Kidney (tissue), 14 donors: Measurements from ENCODE around the gene AKT1. TPM values are rescaled to one million over a fixed set of nuclear protein-coding genes. Genes with fewer than 3 reads are reported as not detected.

ENCODE experiments used
- DNase-seq, 5 donors: peaks; one replicate each; pipeline ENCODE4 v3.0.0-alpha.2; 2013 to 2020
- FAIRE-seq: peaks from 2 replicates; lab custom pipeline; 2012; peaks lifted over from hg19 to GRCh38; lab: Jason Lieb, UNC
- H3K27ac ChIP-seq, 2 donors: one replicate each; pipeline ENCODE4 v1.7.0; 2013; ENCODE audit warnings: low read depth in 2 of 2, low read length in 2 of 2, inconsistent platforms in 1 of 2
- H3K27me3 ChIP-seq: one replicate; pipeline ENCODE4 v1.7.1; 2013; ENCODE audit warnings: low read length, inconsistent platforms; ENCODE audit not compliant: control insufficient read depth, insufficient read depth
- H3K36me3 ChIP-seq, 3 donors: one replicate each; pipeline versions ENCODE4 v1.7.0 to v1.7.1; 2013; ENCODE audit warnings: low read length in 3 of 3, control low read depth in 1 of 3, inconsistent platforms in 1 of 3; ENCODE audit not compliant: insufficient read depth in 3 of 3, control insufficient read depth in 2 of 3
- H3K4me1 ChIP-seq, 3 donors: one replicate each; pipeline versions ENCODE4 v1.7.0 to v1.7.1; 2013; ENCODE audit warnings: low read length in 3 of 3, inconsistent platforms in 1 of 3, low read depth in 1 of 3; ENCODE audit not compliant: control insufficient read depth in 2 of 3, insufficient read depth in 2 of 3
- H3K4me3 ChIP-seq, 3 donors: one replicate each; pipeline versions ENCODE4 v1.7.0 to v1.8.1; 2013; ENCODE audit warnings: low read length in 3 of 3, control low read depth in 1 of 3, inconsistent platforms in 1 of 3
- H3K9ac ChIP-seq, 3 donors: one replicate each; pipeline versions ENCODE4 v1.7.0 to v1.7.1; 2013; ENCODE audit warnings: low read length in 3 of 3, control low read depth in 1 of 3, inconsistent platforms in 1 of 3
- H3K9me3 ChIP-seq, 3 donors: one replicate each; pipeline versions ENCODE4 v1.7.0 to v1.7.1; 2013; ENCODE audit warnings: low read length in 3 of 3, control low read depth in 1 of 3, inconsistent platforms in 1 of 3; ENCODE audit not compliant: control insufficient read depth in 2 of 3, insufficient read depth in 1 of 3
- CTCF ChIP-seq: IDR thresholded peaks from 3 replicates; pipeline ENCODE4 v1.5.1; 2012; ENCODE audit warnings: mild to moderate bottlenecking, moderate library complexity, borderline replicate concordance; ENCODE audit not compliant: insufficient read depth; ENCODE audit errors: extremely low read depth
- intact Hi-C: fragments of 100-400 bp; cut with DNase I; formaldehyde crosslinking; loops from one replicate; pipeline ENCODE4 v1.11.1; 2022
- polyA plus RNA-seq: library from polyadenylated mRNA; stranded (reverse); fragments of 350-450 nt; fragmentation: Illumina TruSeq; extraction: RNeasy Lipid Tissue Mini Kit (QIAGEN cat#74804); gene quantifications from one replicate; pipeline ENCODE4 v1.2.3, GENCODE V29; 2014; ENCODE audit warnings: low read depth, low replicate concordance; ENCODE audit not compliant: insufficient read depth
- total RNA-seq: library from RNA; stranded (reverse); fragmentation: NEBNext Ultra II Directional; extraction: Animal tissue kit (Norgen Biotek cat#: 25700); gene quantifications from one replicate; pipeline ENCODE4 v1.2.1, GENCODE V29; 2021
- donor health status: control.
- donor health status: control.
- donor health status: control.
- donor health status: control.
- donor health status: control.
- donor health status: DM: yes; HTN: yes; CAD: no.
- donor health status: Normal renal cell carcinoma (clear cell type).

Gene AKT1
- total and polyA plus RNA-seq, 2 donors from 2014 or later: 70.6 to 125 TPM

DNA sequence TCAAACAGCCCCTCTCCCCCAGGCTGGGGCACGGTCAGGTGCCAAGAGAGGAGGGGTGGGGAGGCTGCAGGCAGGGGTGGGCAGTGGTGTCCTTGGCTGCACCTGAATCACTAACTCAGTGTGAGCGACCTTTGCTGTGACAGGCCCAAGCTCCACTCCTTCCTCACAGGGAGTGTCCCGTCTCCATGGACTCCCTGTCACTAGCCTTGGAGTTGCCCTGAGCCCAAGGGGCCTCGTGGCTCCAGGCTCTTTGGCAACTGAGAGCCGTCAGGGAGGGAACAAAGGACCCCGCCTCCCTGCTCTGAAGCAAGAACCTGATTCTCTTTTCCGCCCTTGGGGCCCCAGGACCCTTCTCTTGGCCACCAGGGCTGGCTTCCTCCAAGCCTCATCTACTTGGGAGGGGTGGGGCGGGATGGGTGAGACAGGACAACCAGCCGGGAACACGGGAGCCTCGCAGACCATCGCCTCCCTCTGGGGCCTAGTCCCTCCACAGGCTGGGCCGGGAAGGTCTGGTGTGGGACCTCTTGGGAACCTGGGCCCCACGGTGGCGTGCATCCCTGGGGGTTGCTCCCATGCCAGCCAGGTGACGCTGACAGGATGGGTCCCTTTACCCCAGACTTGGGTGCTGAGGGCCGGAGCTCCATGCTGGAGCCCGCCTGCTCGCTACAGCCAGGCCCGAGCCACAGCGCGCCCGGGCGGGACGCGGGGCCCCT, 72.5 kb downstream of the AKT1 start:
- DNase-seq (no peak), FAIRE-seq (no peak)
- intact Hi-C loops: no loop called here
- Histone ChIP-seq H3K27me3 (no peaks in the 10 kb centered on the region), H3K4me1 (peaks cover 0 to 25% (median 5%) of the 10 kb centered on the region in 3 donors), H3K27ac (no peak overlapping the region), H3K4me3 (no peak overlapping the region), H3K9ac (no peak overlapping the region), H3K9me3 (no peaks in the 10 kb centered on the region), H3K36me3 (peaks cover 0 to 3% (median 2%) of the 10 kb centered on the region in 3 donors)
- TF ChIP-seq CTCF: no peak

- intact Hi-C loops: no loop called here
- no peak for DNase-seq
These were observed 73.8 kb downstream of the AKT1 start for GRCh38 chr14:104721505-104722431.

More at GRCh38 chr14:104721505-104722431, 73.8 kb downstream of the AKT1 start:
- Histone ChIP-seq H3K9me3 (no peaks in the 10 kb centered on the region), H3K9ac (no peak overlapping the region), H3K36me3 (peaks cover 0 to 3% (median 2%) of the 10 kb centered on the region in 3 donors), H3K4me1 (peaks cover 0 to 19% (median 11%) of the 10 kb centered on the region in 3 donors), H3K4me3 (no peak overlapping the region), H3K27me3 (no peaks in the 10 kb centered on the region), H3K27ac (no peak overlapping the region)
- no peak for TF ChIP-seq CTCF
- no peak for FAIRE-seq

Other genes starting within 250 kb of the AKT1 start
- 2.1 TPM for gene C14orf180, start 216.0 kb downstream of the AKT1 start, total RNA-seq
- 3.1 TPM for gene C14orf180, start 216.0 kb downstream of the AKT1 start, polyA plus RNA-seq
- 0.50 TPM for gene TMEM179, start 191.0 kb downstream of the AKT1 start, total RNA-seq
- 0.67 TPM for gene TMEM179, start 191.0 kb downstream of the AKT1 start, polyA plus RNA-seq
- 82.7 TPM for gene INF2, start 106.1 kb downstream of the AKT1 start, total RNA-seq
- 58.5 TPM for gene INF2, start 106.1 kb downstream of the AKT1 start, polyA plus RNA-seq
- gene ADSS1, start 71.5 kb downstream of the AKT1 start, total RNA-seq: 7.5 TPM
- gene ADSS1, start 71.5 kb downstream of the AKT1 start, polyA plus RNA-seq: 16.5 TPM
- 65.7 TPM for gene SIVA1, start 42.6 kb downstream of the AKT1 start, total RNA-seq
- gene SIVA1, start 42.6 kb downstream of the AKT1 start, polyA plus RNA-seq: 124 TPM
- gene ZBTB42, start 5.4 kb upstream of the AKT1 start, total RNA-seq: 10.0 TPM
- 3.9 TPM for gene ZBTB42, start 5.4 kb upstream of the AKT1 start, polyA plus RNA-seq
- 42.4 TPM for gene CEP170B, start 69.5 kb upstream of the AKT1 start, total RNA-seq
- 8.1 TPM for gene CEP170B, start 69.5 kb upstream of the AKT1 start, polyA plus RNA-seq
- 3.2 TPM for gene PLD4, start 129.1 kb upstream of the AKT1 start, total RNA-seq
- not detected for gene PLD4, start 129.1 kb upstream of the AKT1 start, polyA plus RNA-seq
- 72.0 TPM for gene AHNAK2, start 182.6 kb upstream of the AKT1 start, total RNA-seq
- gene AHNAK2, start 182.6 kb upstream of the AKT1 start, polyA plus RNA-seq: 1.1 TPM
- gene CLBA1, start 190.0 kb upstream of the AKT1 start, total RNA-seq: 22.6 TPM
- 13.2 TPM for gene CLBA1, start 190.0 kb upstream of the AKT1 start, polyA plus RNA-seq
- gene CDCA4, start 225.3 kb upstream of the AKT1 start, total RNA-seq: 6.3 TPM
- gene CDCA4, start 225.3 kb upstream of the AKT1 start, polyA plus RNA-seq: 4.1 TPM